Embryonic facial prominence (tissue), 1 donor: Measurements from ENCODE around the gene WDR18.
"Not testable (repeated sequence)": the region's sequence is repeated elsewhere in the genome, so short reads cannot be mapped to it uniquely, and the experiment has no call there.

Experiments
- DNase-seq: peaks from one replicate; pipeline ENCODE4 v3.0.0-alpha.2; 2016; ENCODE audit errors: extremely low spot score

Gene WDR18

GRCh38 chr19:1019616-1019961 lies 35.4 kb downstream of the WDR18 start:
- DNase-seq = no peak

- no peak for DNase-seq
Observed at GRCh38 chr19:1019980-1020867, 36.1 kb downstream of the WDR18 start.

GRCh38 chr19:1020868-1021425 lies 36.8 kb downstream of the WDR18 start, which contains the start of gene TMEM259:
Gene TMEM259 (minus strand): TSS chr19:1021123. CDS start chr19:1020996, 127 bp downstream.
- peak; percentile 94 for DNase-seq

- DNase-seq = not testable (repeated sequence)
Observed at GRCh38 chr19:1023883-1024188, 39.7 kb downstream of the WDR18 start.

- not testable (repeated sequence) for DNase-seq
Observed at GRCh38 chr19:1025080-1025479, 40.9 kb downstream of the WDR18 start.

GRCh38 chr19:1025960-1026782 lies 42.0 kb downstream of the WDR18 start, which contains the start of gene CNN2:
Gene CNN2 (plus strand): TSS chr19:1026608. CDS start chr19:1026662, 54 bp downstream.
- DNase-seq = peak; percentile 73

GRCh38 chr19:1026783-1027649 lies 42.9 kb downstream of the WDR18 start:
- no peak for DNase-seq

- no peak for DNase-seq
Observed at GRCh38 chr19:1027650-1028061, 43.5 kb downstream of the WDR18 start.

- DNase-seq = peak; percentile 76
Observed at GRCh38 chr19:1028062-1028926, 44.1 kb downstream of the WDR18 start.

- no peak for DNase-seq
Observed at GRCh38 chr19:1032264-1032867, 48.2 kb downstream of the WDR18 start.

- no peak for DNase-seq
Observed at GRCh38 chr19:1035998-1036621, 52.0 kb downstream of the WDR18 start.

GRCh38 chr19:1037621-1038064 lies 53.5 kb downstream of the WDR18 start:
- DNase-seq = no peak

GRCh38 chr19:1038978-1039645 lies 55.0 kb downstream of the WDR18 start:
- DNase-seq = no peak

GRCh38 chr19:1039646-1040475 lies 55.7 kb downstream of the WDR18 start, which contains the start of gene ABCA7:
Gene ABCA7 (plus strand): TSS chr19:1040107. CDS start chr19:1041362, 1,255 bp downstream.
- DNase-seq = peak; percentile 94

- DNase-seq = peak; percentile 72
Observed at GRCh38 chr19:1040476-1041271, 56.5 kb downstream of the WDR18 start.

GRCh38 chr19:1041272-1041834 lies 57.2 kb downstream of the WDR18 start:
- DNase-seq = no peak
